D721Med (cell line): ENCODE results near the gene HSD17B10.
"Not testable (repeated sequence)": the region's sequence is repeated elsewhere in the genome, so short reads cannot be mapped to it uniquely, and the experiment has no call there.

Experiments used
- DNase-seq: peaks from one replicate; pipeline ENCODE4 v3.0.0; 2011; ENCODE audit warnings: low spot score; ENCODE audit not compliant: insufficient read length
- FAIRE-seq: peaks from 2 replicates; lab custom pipeline; 2011; peaks lifted over from hg19 to GRCh38; lab: Jason Lieb, UNC
- CTCF ChIP-seq: IDR thresholded peaks from 2 replicates; pipeline ENCODE4 v1.5.1; 2012; ENCODE audit warnings: mild to moderate bottlenecking, control low read depth; ENCODE audit not compliant: insufficient read depth; ENCODE audit errors: missing control alignments

Gene HSD17B10

DNA sequence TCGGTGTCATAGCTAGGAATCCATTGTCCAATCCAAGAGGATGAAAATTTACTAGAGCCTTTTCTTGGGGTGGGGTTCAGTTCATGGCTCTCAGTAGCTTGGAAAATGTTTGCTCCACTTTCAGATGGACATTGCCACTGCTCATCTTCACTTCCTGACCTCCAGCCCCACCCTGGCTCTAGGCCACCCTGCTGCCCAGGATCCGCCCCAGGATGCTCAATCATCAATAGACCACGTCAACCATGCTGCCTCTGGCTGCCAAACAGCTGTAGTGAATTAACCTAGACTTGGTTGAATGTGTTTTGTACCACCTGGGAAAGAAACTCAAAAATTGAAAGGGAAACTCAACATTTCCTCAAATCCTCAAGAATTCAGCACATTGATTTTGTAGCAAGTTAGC, 37.2 kb upstream of the HSD17B10 start:
- DNase-seq (no peak), FAIRE-seq (no peak)
- no peak for TF ChIP-seq CTCF

GRCh38 chrX:53468659-53469058, 34.5 kb upstream of the HSD17B10 start:
- FAIRE-seq: not testable (repeated sequence)

DNA sequence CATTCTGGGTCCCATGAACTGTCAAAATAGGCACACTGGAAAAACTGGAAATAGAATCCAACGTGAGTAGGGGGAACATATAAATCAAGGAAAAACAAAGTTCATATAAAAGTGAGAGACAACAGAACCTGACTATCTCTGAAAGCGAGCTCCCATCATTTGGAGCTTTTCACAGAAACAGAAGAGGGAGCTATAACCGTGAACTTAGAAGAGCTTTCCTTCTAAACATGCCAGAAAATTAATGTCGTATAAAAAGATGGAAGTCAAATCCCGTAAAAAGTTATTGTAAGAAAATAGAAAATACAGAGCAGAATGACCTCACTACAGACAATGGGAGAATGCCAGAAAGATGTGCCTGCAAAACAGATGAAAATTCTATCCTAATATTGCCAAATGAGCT, 23.9 kb upstream of the HSD17B10 start:
- TF ChIP-seq CTCF: peak; percentile 17
- no peak for DNase-seq
- FAIRE-seq: no peak

More at GRCh38 chrX:53468659-53469058, 34.5 kb upstream of the HSD17B10 start:
- DNase-seq: not testable (repeated sequence)

GRCh38 chrX:53456254-53456653, 22.1 kb upstream of the HSD17B10 start:
- DNase-seq (no peak), FAIRE-seq (no peak)
- no peak for TF ChIP-seq CTCF

DNA sequence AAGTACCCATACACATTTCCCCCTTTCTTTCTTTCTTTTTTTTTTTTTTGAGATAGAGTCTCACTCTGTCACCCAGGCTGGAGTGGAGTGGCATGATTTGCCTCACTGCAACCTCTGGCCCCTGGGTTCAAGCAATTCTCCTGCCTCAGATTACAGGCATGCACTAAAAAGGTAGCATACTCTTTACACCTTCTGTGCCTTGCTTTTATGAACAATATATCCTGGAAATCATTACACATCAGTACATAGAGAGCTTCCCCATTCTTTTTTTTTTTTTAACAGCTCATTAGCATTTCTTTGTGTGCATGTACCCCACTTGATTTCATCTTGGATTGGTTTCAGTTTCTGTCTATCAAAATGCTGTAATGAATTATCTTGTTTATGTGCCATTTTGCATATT, 18.6 kb upstream of the HSD17B10 start:
- DNase-seq: no peak
- FAIRE-seq: no peak
- TF ChIP-seq CTCF: no peak

DNA sequence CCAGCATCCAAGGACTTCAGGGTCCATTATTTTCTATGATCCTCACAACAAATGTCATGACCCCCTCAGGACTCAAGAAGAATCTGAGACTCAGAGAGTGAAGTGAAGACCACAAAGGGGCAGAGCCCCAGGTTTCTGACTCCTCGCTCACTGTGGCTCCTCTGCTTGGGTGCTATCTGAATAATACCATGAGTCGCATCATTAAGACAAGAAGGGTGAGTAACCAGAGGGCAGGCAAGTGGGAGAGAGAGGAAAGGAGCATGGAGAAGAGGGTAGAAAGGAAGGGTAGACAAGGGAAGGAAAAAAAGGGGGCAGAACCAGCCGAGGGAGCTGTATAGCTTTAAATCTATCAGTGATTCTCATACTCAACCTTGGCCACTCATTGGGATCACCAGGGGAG, 15.5 kb upstream of the HSD17B10 start:
- FAIRE-seq (no peak), DNase-seq (no peak)
- TF ChIP-seq CTCF: no peak

DNA sequence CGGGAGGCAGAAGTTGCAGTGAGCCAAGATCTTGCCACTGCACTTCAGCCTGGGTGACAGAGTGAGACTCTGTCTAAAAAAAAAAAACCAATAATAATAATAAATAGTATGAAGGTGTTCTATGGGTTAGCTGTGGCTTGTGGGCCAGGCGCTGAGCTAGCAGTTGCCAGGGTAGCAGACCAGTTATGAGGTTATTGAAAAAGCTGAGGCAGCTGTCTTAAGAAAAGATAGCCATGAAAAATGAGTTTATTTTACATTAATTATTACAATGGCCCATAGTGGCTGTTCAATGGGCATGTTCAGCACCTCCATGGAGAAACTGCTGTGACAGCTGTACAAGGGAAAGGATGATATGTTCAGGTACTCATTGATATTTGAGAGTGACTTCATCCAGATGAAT, 13.3 kb upstream of the HSD17B10 start:
- DNase-seq: no peak
- FAIRE-seq: no peak
- no peak for TF ChIP-seq CTCF

- FAIRE-seq: no peak
- no peak for DNase-seq
- TF ChIP-seq CTCF: peak; percentile 51
Measured at GRCh38 chrX:53445977-53446376, 11.8 kb upstream of the HSD17B10 start.
